ENCODE measurements around the gene GNG4.
"Not testable (repeated sequence)": the region's sequence is repeated elsewhere in the genome, so short reads cannot be mapped to it uniquely, and the experiment has no call there.

The GNG4 gene

DNA sequence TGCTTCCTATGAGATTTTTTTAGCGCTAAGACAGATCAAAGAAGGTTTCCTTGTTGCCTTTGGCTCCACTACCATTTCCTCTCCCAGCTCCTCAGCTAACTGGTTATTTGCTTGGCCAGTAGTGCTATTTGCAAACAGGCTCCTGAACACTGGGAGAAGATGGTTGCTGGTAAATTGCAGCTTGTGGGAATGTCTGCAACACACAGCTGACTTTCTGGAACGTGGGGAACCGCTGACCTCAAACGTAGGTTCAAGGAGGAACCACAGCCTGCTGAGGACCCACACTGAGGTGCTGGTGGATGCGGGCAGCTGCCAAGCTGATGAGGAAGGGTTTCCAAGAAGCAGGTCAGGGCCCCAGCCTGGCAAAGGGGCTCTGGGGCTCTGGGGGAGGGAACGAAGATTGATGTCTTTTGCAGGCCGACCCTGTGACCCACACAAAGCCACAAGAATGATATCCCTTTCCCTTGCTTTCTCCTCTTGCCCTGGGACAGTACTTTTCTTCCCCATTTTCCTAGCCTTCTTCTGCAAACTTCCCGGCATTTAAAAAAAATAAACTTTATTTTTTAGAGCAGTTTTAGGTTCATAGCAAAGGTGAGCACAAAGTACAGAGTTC lies 24.8 kb downstream of the GNG4 start:
- DNase-seq, result no peak

GRCh38 chr1:235622936-235623779 lies 26.4 kb downstream of the GNG4 start:
- DNase-seq, result peak; percentile 59

- not testable (repeated sequence) for DNase-seq
Observed at GRCh38 chr1:235619149-235619548, 30.4 kb downstream of the GNG4 start.

- DNase-seq, result no peak
Observed at GRCh38 chr1:235617808-235618207, 31.8 kb downstream of the GNG4 start.

DNA sequence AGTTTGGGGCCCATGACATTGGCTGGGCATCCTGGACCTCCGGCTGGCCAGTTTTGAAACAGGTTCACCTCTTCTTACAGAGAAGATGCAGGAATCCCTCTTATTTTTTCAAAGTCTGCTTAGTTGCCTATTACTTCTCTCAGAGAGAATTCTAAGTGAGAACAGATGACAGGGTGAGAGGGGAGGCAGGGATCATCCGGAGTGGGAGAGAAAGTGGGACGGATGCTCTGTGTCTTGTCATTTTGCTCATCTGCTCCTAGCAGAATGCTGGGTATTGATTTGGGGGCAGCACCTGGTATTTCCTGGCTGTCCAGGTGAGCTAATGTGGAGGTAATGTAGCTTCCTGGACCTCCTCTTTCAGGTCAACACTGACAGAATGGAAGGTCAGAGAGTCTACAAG lies 32.4 kb downstream of the GNG4 start:
- no peak for DNase-seq

- no peak for DNase-seq
Observed at GRCh38 chr1:235614442-235614954, 35.1 kb downstream of the GNG4 start.

DNA sequence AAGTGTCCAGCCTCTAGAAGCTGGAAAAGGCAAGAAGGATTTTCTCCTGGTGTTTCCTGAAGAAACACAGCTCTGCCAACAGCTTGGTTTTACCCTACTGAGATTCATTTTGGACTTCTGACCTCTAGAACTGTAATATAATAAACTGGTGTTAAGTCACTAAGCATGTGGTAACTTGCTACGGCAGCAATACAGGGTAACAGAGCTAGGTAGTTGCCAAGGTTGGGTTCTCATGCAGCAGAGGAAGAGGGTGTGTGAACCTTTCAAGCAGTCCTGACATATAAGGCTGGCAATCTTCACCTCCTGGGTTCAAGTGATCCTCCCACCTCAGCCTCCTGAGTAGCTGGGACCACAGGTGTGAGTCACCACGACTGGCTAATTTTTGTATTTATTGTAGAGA lies 36.0 kb downstream of the GNG4 start:
- DNase-seq, result no peak

DNA sequence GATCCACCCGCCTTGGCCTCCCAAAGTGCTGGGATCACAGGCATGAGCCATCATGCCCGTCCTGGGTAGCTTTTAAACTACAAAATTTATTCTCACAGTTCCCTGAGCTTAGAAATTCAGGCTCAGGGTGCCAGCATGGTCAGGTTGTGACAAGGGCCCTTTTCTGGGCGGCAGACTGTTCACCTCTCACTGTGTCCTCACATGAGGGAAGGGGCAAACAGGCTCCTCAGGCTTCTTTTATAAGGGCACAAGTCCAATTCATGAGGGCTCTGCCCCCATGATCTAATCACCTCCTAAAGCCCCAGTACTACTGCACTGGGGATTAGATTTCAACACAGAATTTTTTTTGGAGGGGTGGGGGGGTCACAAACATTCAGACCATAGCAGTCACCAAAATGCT lies 36.8 kb downstream of the GNG4 start:
- no peak for DNase-seq

DNA sequence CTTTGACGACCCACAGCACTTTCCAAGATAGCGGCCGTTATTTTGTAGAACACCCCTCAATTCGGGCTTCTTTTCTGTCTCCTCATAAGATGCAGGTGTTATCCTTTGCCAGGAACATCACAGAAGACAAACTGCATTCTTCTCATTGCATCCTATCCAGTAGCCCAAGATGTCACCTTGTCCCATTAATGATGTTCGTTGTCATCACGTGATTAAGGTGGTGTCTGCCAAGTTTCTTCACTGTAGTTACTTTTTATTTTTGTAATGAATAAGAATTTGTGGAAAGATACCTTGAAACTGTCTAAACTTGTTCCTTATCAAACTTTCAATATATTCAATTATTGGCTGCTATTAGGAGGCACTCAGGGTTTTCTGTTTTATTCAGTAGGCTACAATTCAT lies 39.4 kb downstream of the GNG4 start:
- no peak for DNase-seq

- DNase-seq, result no peak
Observed at GRCh38 chr1:235608278-235608677, 41.3 kb downstream of the GNG4 start.

GRCh38 chr1:235607284-235607683 lies 42.3 kb downstream of the GNG4 start:
- DNase-seq, result no peak

- DNase-seq, result peak; percentile 3
Observed at GRCh38 chr1:235601104-235601503, 48.5 kb downstream of the GNG4 start.

DNA sequence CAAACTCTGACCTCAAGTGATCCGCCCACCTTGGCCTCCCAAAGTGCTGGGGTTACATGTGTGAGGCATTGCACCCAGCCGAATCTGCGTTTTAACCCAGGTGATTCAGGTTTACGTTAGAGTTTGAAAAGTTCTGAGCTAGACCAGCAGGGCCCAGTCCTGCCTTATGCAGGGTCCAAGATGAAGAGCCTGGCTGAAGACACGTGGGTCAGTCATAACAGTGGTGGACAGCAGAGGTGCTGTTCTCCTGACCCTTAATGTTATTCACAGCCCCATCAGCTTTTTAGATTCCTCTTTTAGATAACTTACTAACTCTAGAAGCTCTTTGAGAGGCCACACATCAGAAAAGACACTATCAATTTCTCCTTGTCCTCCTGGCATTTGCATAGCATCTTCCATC lies 50.0 kb downstream of the GNG4 start:
- no peak for DNase-seq

GRCh38 chr1:235597867-235598553 lies 51.6 kb downstream of the GNG4 start:
- no peak for DNase-seq

GRCh38 chr1:235595079-235595478 lies 54.5 kb downstream of the GNG4 start:
- no peak for DNase-seq

- not testable (repeated sequence) for DNase-seq
Observed at GRCh38 chr1:235594281-235594895, 55.2 kb downstream of the GNG4 start.

DNA sequence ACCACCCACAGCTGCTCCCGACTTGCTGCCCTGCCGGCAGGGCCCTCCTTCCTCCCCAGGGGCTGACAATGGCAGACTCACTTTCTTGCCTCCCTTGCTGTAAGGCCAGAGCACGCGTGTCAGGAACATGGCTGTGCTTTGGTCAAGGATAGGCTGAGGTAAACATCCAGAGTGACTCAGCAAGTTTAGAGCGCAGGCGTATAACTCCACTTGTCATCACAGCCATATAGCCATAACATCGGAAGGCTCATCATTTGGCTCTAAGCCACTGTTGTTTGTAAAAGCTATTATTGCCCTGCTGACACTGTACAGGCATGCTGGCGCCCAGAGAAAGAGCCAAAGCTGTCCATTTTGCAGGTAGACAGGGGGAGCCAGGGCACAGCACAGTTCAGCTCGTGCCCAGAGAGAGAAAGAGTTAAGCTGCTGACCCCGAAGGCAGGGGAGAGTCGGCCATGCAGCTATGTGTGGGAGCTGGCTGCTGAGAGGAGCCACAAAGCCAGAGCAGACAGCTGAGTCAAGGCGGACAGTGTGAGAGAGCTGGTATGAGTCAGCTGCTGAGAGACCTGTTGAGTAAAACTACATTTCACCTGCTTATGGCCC lies 60.6 kb downstream of the GNG4 start:
- no peak for DNase-seq

DNA sequence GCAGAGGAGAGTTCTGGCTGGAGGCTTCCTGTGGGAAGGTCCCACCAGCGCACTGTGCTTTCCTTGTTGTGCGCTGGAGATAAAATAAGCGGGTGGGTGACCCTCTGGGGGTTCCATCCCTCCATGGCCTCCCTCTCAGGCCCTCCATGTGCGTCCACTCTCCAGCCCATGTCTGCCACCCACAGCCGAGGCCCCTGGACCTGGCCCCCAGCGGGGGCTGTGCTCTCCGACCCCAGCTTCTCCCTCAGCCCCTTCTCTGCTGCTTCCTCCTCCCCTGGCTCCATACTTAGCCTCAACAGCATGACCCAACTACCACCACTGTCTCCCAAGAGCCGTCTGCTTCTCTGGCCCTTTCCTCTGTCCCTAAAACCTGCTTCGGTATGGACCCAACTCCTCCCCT lies 61.4 kb downstream of the GNG4 start:
- no peak for DNase-seq

- DNase-seq, result no peak
Observed at GRCh38 chr1:235586992-235587391, 62.6 kb downstream of the GNG4 start.

- no peak for DNase-seq
Observed at GRCh38 chr1:235586413-235586812, 63.2 kb downstream of the GNG4 start.

DNA sequence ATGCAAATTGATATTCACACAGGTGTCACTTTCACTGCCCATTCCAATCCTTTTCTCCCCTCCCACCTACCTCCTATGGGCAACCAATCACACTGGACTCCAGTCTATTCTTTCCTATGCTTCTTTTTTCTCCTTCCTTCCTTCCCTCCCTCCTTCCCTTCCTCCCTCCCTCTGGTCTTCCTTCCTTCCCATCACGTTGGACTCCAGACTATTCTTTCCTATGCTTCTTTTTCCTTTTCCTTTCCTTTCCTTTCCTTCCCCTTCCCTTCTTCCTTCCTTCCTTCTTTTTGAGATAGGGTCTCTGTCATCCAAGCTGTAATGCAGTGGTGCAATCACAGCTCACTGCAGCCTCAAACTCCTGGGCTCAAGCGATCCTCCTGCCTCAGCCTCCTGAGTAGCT lies 64.6 kb downstream of the GNG4 start:
- no peak for DNase-seq

DNA sequence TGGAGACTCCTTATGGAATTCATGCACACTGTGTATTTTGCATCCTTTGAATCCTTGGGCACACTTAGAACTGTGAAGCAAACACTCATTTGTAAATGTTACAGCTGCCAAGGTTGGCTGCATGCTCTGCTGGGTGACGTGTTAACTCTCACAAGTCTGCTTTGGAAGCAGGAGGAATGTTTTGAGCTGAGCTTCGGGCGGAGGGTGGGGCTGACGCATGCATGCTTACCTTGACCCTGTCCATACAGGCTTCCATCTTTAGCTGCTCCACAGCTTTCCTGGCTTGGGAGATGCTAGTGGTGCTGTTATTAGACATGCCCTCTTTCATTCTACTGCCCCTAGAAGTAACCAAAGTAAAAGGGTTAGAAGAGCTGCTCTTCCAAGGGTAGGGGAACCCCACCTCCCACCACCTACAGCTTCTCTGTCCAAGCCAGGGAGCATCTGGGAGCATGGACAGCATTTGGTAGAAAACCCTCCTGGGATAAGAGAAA lies 66.0 kb downstream of the GNG4 start:
- no peak for DNase-seq

DNA sequence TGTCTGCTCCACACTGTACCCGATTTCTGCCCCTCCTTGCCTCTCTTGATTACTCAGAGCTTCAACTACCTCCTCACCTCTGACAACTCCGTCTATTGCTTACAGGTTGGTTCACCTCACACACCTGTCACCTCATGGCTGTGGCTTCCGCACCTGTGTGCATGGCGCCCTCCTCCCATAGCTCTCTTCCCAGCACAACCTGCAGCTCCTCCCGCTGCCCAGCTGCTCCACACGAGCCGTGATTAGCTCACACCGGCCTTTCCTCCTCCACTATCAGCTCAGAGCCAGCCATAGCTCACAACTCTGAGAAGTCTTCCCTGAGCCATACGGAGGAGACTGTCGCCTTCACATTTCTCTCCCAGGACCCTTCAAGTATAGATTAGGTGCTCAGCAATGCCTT lies 67.5 kb downstream of the GNG4 start:
- DNase-seq, result no peak

Data from NCI-H2227 treated with DMSO at 0.1 percent for 48 hours (cell line).